Renal cortex interstitium (tissue), 11 donors: ENCODE measurements around the gene ADGRG4. TPM values are rescaled to one million over a fixed set of nuclear protein-coding genes. Genes with fewer than 3 reads are reported as not detected.
"Not testable (repeated sequence)": the region's sequence is repeated elsewhere in the genome, so short reads cannot be mapped to it uniquely, and the experiment has no call there.

Source experiments
- DNase-seq, 11 donors: peaks; one replicate each; pipeline ENCODE4 v3.0.0-alpha.2; 2013; ENCODE audit warnings: low read depth in 9 of 11, low spot score in 4 of 11; ENCODE audit errors: extremely low read depth in 1 of 11
- polyA plus RNA-seq, 3 donors: library from polyadenylated mRNA; unstranded; fragments of 120-200 nt; gene quantifications; one replicate each; pipeline ENCODE4 v1.2.1, GENCODE V29; 2013; ENCODE audit not compliant: insufficient read length in 3 of 3

ADGRG4 gene
- polyA plus RNA-seq, 3 donors, result not detected

DNA sequence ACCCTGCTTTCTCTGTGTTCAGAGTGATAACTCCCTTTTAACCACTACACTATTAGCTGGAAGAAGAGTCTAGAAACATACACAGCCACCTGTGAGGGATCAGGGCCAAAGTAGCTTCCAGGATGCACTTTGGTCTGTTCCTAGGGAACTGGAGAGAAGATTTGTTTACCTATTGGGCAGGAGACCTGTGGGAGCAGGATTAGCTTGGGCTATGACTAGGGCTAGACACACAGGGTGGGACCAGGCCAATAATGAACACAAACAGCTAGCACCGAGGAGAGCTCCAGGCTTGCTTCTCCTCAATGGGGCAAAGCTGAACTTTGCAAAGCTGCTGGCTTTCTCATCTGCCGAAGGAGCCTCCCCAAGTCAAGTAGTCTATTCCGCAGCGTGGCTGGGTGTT, 25.2 kb upstream of the ADGRG4 start:
- DNase-seq, result no peak

DNA sequence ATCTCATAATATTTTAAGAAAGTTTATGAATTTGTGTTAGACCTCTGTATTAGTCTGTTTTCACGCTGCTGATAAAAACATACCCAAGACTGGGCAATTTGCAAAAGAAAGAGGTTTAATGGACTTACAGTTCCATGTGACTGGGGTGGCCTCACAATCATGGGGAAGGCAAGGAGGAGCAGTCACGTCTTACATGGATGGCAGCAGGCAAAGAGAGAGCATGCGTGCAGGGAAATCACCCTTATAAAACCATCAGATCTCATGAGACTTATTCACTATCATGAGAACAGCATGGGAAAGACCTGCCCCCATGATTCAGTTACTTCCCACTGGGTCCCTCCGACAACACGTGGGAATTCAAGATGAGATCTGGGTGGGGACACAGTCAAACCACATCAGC, 14.4 kb upstream of the ADGRG4 start:
- not testable (repeated sequence) for DNase-seq

DNA sequence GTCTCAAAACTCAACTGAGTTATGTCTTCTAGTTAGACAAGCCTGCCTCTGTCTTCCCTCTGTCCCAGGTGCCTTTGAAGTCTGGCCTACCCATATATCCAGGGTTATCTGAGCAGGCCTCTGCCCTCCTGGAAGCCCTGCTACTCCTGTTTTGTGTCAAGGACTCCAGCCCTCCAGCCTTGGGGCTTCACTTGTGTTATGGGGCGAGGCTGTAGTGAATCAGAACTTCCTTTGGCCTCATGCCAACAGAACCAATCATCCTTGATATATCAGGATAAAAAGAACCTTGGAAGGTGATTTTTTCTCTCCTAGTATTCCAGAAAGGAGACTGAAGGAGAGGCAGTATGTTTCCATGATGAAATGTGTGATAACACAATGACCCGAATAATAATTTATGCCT, 8.9 kb upstream of the ADGRG4 start:
- no peak for DNase-seq

- no peak for DNase-seq
These were observed 8.1 kb upstream of the ADGRG4 start for GRCh38 chrX:136292656-136293055.

- no peak for DNase-seq
These were observed 5.4 kb upstream of the ADGRG4 start for GRCh38 chrX:136295380-136295779.

- no peak for DNase-seq
These were observed 2.3 kb downstream of the ADGRG4 start for GRCh38 chrX:136303041-136303440.

GRCh38 chrX:136304493-136304892, 3.7 kb downstream of the ADGRG4 start:
- DNase-seq, result no peak

DNA sequence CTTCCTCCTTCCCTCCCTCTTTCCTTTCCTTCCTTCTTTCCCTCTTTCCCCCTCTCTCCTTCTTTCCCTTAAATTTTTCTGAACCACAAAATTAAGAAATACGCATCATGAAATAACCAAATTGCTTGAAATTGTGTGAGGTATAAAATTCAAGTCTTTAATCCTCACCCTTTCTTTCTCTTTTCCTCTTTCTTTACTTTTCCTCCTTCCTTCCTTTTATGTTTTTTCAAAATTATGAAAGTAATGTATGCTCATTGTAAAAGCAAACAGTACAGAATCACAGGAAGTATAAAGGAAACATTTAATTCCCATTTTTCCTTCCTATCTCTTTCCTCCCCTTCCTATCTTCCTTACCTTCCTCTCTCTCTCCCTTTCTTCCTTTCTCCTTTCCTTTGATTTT, 5.4 kb downstream of the ADGRG4 start:
- no peak for DNase-seq

DNA sequence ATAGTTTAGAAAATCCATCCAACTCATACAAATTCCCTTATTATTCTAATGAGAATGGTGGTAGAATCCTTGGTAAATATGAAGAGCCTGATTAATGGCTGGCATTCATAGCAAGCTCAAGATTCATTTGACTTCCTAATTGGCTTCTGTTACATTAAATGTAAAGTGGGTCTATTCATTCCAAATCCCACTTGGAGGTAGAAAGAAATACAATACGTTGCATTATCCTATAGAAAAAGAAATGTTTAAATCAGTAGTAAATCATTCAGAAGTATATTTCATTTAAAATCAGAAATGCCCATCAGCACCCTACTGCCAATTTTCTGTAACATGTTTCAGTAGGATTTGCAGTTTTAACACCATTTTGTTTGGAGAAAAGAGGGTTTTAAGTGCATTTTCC, 6.7 kb downstream of the ADGRG4 start:
- DNase-seq, result no peak

DNA sequence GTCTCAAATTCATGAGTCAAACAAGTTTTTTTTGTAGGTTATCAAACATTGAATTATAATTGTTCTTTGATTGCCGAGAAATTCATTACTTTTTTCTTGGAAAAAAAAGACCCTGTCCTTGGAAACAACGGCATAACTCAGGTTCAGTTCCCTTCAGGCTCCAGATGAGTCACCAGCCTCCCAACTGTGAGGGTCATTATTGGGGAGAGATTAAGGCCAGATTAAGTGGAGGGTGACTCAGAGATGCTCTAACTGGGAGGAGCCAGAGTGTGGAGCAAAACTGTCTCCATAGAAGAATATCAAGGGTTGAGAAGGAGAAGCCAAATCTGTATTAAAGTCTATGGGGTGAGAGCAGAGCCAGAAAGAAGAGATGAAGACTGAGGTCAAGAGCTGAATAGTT, 9.6 kb downstream of the ADGRG4 start:
- no peak for DNase-seq

DNA sequence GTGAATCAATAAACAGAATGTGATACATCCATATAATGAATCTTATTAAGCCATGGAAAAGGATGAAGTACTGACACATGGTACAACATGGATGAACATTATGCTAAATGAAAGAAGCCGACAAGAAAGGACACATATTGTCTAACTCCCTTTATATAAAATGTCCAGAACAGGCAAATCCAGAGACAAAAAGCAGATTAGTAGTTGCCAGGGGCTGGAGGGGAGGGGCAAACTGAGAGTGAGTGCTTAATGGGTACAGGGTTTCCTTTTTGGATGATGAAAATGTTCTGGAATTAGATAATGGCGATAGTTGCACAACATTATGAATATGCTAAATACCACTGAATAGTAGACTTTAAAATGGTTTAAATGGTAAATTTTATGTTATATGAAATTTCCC, 17.4 kb downstream of the ADGRG4 start:
- DNase-seq, result no peak

- no peak for DNase-seq
These were observed 18.3 kb downstream of the ADGRG4 start for GRCh38 chrX:136318895-136319597.

GRCh38 chrX:136319600-136319999, 18.8 kb downstream of the ADGRG4 start:
- no peak for DNase-seq

DNA sequence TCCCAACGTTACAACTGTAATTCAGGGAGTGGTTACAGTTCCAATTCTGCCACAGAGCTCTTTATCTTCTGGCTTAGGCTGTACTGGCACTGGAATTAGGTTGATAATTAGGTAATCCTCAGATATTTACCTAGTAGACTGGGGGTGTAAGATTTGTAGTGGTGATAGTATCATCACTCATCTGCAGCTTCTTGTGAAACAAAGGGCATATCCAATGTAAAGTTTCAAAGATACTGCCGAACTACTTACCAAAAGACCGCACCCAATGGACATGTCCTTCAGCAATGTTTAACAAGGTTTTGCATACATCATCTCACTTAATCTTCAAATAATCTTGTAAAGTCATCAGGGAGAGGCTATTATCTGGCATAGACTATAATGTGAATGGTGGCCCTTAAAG, 20.8 kb downstream of the ADGRG4 start:
- no peak for DNase-seq

DNA sequence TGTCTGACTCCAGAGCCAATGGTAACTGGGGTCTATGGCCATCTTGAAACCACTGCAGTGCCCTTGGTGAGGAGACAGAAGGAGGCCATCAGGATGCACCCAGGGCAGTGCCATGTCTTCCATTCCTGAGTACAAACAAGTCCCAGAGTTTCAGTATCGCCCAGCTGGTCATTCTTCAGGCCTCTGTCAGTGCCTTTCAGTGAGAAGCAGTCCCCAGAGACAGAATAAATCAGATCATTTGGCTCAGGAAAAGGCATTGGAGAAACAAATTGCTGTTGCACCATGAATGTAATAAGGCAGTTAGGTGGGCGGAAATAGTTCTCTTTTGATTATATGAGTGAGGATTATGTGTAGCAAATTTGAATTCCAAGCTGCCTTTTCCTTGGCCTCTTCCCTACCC, 21.3 kb downstream of the ADGRG4 start:
- no peak for DNase-seq

GRCh38 chrX:136325377-136325776, 24.6 kb downstream of the ADGRG4 start:
- DNase-seq, result no peak

DNA sequence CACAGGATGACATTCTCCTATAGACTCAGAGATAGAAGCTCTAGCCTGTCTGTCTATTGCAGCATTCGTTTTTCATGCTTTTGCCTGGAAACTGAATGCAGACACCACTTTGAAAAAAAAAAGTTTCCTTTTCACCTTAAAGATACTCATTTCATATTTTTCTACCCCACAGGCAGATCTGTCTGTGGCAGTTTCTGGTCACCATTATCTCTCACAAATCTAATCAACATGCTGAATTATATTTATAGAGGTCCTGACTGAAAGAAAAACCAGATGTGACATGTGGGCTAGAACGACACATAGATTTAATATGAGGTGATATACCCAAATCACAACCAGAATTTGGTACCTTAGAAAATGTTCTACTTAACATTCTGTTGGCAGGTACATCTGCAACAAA, 28.2 kb downstream of the ADGRG4 start:
- no peak for DNase-seq

DNA sequence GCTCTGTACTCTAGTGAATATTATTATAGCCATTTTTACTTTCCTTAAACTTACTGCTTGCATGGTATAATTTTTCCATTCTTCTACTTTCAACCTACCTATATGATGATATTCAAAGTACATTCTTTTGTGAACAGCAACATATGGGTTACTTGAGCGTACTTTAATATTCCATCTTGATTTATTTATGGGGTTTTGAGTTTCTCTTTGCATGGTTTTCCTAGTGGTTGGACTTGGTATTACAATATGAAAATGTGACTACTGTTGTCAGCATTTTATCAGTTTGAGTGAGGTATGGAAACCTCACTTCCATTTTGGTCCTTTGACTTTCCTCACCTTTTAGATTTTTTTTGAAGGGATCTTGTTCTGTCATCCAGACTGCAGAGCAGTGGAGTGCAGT, 35.9 kb downstream of the ADGRG4 start:
- no peak for DNase-seq

- DNase-seq, result no peak
These were observed 38.9 kb downstream of the ADGRG4 start for GRCh38 chrX:136339702-136340101.

GRCh38 chrX:136344320-136344719, 43.6 kb downstream of the ADGRG4 start:
- no peak for DNase-seq

GRCh38 chrX:136346506-136346905, 45.7 kb downstream of the ADGRG4 start:
- no peak for DNase-seq

GRCh38 chrX:136347706-136348105, 46.9 kb downstream of the ADGRG4 start:
- DNase-seq, result no peak
